Measurements from ENCODE around the gene NUDT15.
"Not testable (repeated sequence)": the region's sequence is repeated elsewhere in the genome, so short reads cannot be mapped to it uniquely, and the experiment has no call there.

NUDT15 gene

GRCh38 chr13:48043789-48044503, 6.4 kb downstream of the NUDT15 start:
- no peak for DNase-seq

- no peak for DNase-seq
These were observed 13.0 kb downstream of the NUDT15 start for GRCh38 chr13:48050550-48050949.

- no peak for DNase-seq
These were observed 17.1 kb downstream of the NUDT15 start for GRCh38 chr13:48054601-48055000.

- no peak for DNase-seq
These were observed 18.2 kb downstream of the NUDT15 start for GRCh38 chr13:48055712-48056111.

- DNase-seq = not testable (repeated sequence)
These were observed 21.0 kb downstream of the NUDT15 start for GRCh38 chr13:48058536-48058935.

- DNase-seq = not testable (repeated sequence)
These were observed 22.4 kb downstream of the NUDT15 start for GRCh38 chr13:48059951-48060350.

- peak; percentile 32 for DNase-seq
These were observed 28.9 kb downstream of the NUDT15 start for GRCh38 chr13:48066310-48066989.

GRCh38 chr13:48068036-48068435, 30.5 kb downstream of the NUDT15 start:
- no peak for DNase-seq

- no peak for DNase-seq
These were observed 31.4 kb downstream of the NUDT15 start for GRCh38 chr13:48068952-48069351.

- no peak for DNase-seq
These were observed 32.0 kb downstream of the NUDT15 start for GRCh38 chr13:48069573-48069972.

- DNase-seq = no peak
These were observed 33.4 kb downstream of the NUDT15 start for GRCh38 chr13:48070942-48071341.

- no peak for DNase-seq
These were observed 34.8 kb downstream of the NUDT15 start for GRCh38 chr13:48072304-48072703.

GRCh38 chr13:48072787-48073186, 35.3 kb downstream of the NUDT15 start:
- no peak for DNase-seq

- no peak for DNase-seq
These were observed 36.5 kb downstream of the NUDT15 start for GRCh38 chr13:48074006-48074405.

- DNase-seq = peak; percentile 26
These were observed 40.7 kb downstream of the NUDT15 start for GRCh38 chr13:48078251-48078656.

- no peak for DNase-seq
These were observed 44.2 kb downstream of the NUDT15 start for GRCh38 chr13:48081739-48082138.

- no peak for DNase-seq
These were observed 48.7 kb downstream of the NUDT15 start for GRCh38 chr13:48086272-48086671.

- no peak for DNase-seq
These were observed 56.1 kb downstream of the NUDT15 start for GRCh38 chr13:48093588-48093987.

GRCh38 chr13:48094404-48094780, 56.9 kb downstream of the NUDT15 start:
- DNase-seq = no peak

GRCh38 chr13:48094781-48095502, 57.4 kb downstream of the NUDT15 start, which contains the start of gene MED4:
MED4 (minus strand) TSS chr13:48095104; CDS start chr13:48095078, 26 bp downstream.
- peak; percentile 99 for DNase-seq

- no peak for DNase-seq
These were observed 59.1 kb downstream of the NUDT15 start for GRCh38 chr13:48096670-48097069.

Data from stimulated activated CD8-positive, alpha-beta memory T cell treated with anti-CD3 and anti-CD28 coated beads, Interleukin-4, amount 100 ng/mL, for 48 hours (primary cell).